Activated CD4-positive, alpha-beta T cell treated with anti-CD3 and anti-CD28 coated beads, Interleukin-2, amount 50 U/mL, for 16 hours (primary cell): ENCODE measurements around the gene RBM45.
"Not testable (repeated sequence)": the region's sequence is repeated elsewhere in the genome, so short reads cannot be mapped to it uniquely, and the experiment has no call there.

ENCODE experiments used
- DNase-seq: peaks from one replicate; pipeline ENCODE4 v3.0.0-alpha.2; 2020

RBM45 gene, protein sequence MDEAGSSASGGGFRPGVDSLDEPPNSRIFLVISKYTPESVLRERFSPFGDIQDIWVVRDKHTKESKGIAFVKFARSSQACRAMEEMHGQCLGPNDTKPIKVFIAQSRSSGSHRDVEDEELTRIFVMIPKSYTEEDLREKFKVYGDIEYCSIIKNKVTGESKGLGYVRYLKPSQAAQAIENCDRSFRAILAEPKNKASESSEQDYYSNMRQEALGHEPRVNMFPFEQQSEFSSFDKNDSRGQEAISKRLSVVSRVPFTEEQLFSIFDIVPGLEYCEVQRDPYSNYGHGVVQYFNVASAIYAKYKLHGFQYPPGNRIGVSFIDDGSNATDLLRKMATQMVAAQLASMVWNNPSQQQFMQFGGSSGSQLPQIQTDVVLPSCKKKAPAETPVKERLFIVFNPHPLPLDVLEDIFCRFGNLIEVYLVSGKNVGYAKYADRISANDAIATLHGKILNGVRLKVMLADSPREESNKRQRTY

DNA sequence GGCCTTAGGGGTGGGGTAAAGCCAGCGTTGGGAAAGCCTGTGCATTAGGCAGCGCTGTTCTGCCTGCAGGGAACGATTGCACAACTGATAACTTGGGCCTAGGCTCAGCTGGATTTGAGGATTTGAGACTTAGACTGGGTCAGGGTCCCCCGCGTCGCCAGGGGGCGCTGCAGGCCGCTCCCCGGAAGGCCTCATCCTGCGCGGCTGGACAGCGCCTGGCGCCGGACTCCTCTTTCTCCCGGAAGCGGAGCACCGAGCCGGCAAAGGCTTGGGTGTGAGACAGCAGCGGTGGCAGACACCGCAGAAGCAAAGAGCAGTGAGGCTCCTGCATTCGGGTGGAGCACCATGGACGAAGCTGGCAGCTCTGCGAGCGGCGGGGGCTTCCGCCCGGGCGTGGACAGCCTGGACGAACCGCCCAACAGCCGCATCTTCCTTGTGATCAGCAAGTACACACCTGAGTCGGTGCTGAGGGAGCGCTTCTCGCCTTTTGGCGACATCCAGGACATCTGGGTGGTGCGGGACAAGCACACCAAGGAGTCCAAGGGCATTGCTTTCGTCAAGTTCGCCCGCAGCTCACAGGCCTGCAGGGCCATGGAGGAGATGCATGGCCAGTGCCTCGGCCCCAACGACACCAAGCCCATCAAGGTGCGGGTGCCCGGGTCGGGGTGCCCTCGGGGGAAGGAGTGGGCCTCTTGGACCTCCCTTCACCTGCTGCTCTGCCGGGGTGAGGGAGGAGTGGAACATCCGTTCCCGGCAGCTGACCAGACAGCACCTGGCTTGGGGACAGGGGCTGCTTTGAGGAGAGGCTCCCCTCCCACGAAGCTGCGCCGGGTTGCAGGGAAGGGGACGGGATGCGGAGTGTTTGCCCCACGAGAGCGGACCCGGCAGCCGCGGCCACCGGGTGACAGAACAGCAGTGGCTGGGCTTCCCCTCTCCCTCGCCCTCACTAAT is at the start of gene RBM45:
RBM45 (plus strand) TSS at position 236 of the 951 bp plus-strand sequence; CDS start at position 346, 110 bp downstream.
- DNase-seq = peak; percentile 91

DNA sequence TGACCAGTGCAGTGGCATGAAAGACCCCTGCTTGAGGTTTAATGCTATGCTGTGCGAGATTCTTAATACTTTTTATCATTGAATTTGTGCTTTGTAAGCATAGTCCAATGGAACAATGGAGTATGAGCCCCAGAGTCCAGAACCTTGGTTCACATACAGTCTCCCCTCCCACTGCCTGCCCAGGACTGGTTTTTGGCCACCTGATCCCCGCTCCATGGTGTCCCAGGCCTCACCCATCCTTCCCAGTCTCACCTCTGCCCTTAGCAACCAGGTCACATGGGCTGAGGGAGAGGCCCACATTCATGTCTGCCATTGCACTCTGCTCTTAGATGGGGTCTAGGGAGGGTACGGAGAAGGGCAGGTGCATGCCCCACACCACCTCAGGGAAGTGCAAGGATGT is 45.9 kb upstream of the RBM45 start:
- no peak for DNase-seq

DNA sequence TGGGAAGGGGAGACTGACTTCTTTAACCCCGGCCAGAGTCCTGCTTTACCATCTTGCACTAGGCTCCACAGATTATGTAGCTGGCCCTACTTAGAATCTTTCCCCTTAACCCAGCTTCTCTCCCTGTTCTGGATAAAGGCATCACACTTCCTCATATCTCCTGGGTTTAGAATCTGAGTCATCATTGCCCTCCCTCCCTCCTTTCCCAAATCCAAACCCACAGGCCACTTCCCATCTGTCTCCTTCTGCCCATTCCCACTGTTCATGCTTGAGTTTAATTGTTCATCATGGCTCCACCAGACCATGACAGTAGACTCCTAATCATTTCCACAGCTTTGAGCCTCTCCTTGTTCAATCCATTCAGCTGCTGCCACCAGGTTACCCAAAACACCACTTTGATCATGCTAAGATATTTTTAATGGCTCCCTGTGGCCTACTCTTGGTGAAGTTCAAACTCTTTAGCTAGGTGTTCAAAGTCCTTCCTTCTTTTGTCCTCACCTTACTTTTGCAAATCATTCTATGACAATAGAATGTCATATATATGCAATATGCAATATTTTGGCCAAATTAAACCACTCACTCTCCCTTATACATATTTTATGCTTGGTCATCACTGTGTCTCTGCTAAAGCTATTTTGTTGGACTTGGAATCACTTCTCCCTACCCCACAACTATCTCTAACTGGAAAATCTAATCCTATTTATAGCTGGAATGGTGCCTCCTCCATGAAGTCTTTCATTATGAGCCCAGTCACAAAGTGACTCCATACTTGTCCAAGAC is 45.2 kb upstream of the RBM45 start:
- no peak for DNase-seq

DNA sequence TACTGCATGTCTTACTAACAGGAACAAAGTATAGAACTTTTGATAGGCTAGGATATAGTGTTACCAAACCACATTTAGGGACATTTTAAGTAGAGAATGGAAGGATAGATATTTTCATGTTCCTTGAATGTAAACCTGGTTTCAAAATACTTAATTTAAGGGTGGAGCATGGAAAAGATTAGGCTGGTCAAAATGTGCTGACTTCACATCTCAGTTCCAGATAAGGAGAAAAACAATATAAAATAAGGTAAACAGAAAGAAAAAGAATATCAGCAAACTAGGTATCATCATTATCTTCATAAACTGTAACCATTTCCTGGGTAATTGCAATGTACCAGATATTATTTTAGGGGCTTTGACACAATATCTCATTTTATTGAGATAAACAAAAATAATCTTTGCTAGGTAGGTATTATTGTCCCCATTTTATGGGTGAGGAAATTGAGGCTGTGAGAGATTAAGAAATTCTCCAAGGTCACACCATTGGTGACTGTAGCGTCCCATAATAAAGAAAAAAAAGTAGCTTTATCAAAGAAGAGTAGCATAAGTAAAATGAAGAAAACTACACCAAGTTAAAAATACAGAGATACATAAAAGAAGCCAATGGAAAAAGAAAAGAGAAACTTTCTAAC is 43.3 kb upstream of the RBM45 start:
- no peak for DNase-seq

DNA sequence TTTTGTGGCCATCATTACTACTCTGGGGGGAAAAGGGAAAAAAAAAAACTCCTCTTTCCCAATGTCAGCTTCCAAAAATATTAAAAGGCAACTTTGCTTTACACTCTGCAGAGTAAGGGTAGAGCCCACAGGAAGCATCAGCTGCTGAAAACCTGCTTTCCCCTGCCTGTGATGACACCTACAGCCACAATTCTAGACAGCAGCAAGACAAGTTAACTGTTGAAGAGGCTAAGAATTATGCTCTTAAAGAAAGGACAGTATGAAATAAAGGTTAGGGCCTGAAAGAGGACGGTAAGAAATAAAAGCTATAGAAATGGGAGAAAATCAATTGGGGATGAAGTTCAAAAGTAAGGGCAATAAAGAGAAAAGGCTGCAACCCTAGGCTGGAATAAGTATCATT is 42.7 kb upstream of the RBM45 start:
- no peak for DNase-seq

DNA sequence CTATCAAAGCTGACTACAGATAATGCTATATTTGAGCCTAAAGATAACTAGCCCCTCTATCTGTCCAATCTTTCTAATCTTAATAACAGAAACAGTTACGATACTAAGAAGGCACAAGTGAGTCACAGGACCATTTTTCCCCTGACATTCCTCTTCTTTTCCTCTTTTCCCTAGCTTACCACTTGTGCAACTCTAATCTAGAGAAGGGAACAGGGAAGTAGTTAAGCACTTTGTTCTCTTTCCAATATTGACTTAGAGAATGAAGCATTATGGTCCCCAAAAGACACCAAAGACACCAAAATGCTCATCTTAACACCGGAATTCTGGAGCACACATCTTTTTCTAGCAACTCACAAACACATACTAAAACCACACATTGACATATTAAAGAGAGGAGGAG is 41.4 kb upstream of the RBM45 start:
- no peak for DNase-seq

DNA sequence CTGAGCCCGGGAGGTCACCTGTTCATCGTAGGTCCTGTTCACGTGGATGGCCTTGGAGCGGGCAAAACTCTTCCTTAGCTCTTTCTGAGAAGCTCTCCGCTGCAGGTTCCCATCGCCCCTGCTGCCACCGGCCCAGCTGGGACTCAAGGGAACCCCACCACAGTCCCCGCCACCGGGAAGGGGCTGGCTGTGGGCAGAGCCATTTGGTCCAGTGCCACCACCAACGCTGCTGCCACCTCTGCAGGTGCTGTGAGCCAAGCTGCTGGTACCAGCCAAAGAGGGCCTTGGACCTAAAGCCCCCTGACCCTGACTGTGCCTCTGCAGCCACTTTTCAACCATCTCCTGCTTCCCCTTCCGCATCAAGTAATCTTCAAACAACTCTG is 40.2 kb upstream of the RBM45 start:
- DNase-seq = no peak

DNA sequence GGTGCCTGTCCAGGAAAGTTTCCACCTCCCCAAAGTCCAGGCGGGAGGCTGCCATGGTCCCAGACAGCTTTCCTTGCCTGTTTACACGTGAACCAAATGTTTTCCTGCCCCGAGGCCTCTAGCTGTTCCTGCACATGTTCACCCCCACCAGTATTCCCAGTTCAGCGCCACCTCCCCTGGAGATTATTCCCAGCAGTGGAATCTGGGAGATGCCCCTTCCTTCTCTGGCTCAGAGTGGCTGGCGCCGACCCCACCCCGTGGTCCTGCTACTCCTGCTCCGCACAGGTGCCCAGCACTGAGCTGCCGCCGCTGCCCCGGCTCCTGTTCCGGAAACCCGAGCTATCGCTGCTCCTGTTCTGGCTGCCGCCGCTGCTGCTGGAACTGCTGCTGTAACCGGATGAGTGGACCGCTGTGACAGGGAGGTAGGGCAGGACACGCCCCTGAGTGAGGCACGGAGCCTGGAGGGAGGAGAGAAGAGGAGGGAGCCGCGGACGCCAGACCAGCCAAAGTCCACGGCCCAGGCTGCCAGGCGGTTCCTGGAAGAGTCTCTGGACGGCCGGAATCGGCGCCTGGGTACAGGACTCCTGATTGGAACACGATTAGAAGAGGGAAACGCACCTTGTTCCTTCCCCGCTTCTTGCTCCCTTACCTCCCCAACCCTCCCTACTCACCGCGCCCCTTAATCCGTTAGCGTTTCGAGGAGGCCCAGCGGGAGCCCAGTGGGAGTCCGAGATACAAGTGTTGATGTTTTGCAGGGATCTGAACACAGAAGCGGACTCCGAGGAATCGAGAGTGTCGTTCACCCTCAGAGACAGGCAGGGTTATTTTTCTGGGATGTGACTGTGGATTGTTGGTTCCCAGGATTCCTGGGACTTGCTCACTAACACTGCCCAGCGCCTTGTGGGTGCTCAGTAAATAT is 39.6 kb upstream of the RBM45 start, which contains the start of gene PDE11A:
PDE11A (minus strand) TSS at position 395 of the 919 bp plus-strand sequence; CDS start at position 55, 340 bp downstream.
- peak; percentile 55 for DNase-seq

DNA sequence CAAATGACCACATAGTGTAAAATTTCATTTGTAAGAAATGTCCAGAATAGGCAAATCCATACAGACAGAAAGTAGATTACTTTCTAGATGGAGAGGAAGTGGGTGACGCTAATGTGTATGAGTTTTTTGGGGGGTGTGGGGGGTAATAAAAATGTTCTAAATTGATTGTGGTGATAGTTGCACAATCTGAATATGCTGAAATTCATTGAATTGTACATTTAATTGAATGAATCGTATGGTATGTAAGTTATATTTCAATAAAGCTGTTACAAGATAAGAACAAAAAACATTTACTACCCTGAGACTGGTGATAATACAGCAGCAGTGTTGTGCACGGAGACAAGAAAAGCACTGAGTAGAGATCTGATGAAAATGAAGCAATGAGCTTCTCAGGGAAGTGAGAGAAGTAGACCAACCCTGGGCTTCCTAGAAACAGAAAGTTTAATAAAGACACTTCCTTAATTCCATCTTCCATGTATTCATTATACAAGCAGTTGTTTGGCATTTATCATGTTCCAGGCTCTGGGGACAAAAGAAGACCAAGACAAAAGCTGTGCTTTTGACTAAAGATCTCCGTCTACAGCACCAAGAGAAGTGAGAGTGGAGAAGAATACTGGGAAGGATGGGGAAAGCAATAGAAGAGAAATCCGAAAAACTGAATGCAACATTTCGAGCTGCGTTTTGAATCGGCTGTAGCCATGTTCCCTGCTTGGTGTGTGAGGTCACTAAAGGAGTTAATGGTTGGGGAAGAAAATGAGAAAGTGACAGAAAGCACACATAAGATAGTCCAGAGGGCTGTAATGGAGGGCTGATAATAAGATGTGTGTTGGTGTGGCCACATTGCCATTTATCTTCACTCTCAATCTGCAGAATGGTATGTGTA is 37.9 kb upstream of the RBM45 start:
- DNase-seq = no peak

DNA sequence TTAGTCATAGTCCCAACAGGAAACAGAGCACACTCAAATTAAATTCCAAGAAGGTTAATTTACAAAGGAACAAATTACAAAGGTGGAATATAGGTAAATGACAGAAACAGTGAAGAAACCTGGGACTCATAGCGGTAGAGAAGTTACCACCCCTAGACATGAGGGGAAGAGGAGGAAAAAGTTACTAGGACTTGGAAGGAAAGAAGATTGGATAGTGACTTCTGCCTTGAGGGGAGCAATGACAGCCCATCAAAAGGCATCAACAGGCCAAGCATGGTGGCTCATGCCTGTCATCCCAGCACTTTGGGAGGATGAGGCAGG is 37.3 kb upstream of the RBM45 start:
- DNase-seq = no peak

DNA sequence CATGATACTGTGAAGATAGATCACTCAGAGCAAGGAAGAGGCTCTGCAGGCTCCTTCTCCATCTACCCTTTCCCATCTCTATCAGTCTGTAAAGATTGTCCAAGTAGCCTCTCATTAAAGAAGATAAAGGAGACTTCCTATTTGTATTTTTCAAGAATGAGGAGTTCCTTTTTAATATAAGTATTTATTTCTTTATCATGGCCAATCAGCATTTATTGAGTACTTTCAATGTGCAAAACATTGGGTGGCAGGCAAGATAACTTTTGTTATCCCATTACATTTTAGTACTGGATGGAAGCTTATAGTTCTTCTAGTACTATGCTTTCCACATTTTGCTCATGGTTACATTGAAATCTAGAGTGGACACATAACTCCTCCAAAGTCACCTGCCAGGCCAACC is 36.1 kb upstream of the RBM45 start:
- no peak for DNase-seq

DNA sequence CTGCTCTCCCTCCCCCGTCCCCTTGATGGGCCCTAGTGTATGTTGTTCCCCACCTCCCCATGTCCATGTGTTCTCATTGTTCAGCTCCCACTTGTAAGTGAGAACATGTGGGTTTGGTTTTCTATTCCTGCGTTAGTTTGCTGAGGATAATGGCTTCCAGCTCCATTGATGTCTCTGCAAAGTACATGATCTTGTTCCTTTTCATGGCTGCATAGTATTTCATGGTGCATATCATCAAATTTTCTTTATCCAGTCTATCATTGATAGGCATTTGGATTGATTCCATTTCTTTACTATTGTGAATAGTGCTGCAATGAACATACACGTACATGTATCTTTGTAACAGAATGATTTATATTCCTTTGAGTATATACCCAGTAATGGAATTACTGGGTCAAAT is 33.0 kb upstream of the RBM45 start:
- not testable (repeated sequence) for DNase-seq

DNA sequence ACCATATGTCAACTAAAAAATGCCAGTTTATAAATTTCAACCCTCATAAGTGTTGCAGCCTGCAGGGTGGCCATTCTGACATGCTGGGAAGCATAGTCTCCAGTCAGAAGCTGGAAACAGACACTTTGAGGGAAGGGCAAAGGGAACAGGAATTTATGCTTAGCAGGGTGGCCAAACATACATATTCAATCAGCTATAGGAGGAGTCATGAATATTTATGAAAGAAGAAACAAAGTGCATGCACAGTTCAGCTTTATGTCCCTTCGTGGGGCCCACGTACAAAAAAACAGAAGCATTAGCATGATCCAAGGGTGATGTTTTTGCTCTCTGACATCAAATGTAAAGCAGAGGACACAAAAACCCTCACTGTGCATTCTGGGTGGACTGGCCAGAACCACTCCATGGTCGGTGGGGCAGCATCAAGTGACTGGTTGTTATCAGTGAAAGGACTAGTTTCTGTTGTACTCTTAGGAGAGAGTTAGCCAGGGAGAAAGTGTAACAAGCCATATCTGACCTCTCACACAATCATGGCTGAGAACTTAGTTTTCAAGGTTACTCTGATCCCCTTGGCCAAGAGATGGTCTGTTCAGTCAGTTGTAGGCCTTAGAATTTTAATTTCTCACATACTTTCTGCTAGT is 29.7 kb upstream of the RBM45 start:
- DNase-seq = no peak

DNA sequence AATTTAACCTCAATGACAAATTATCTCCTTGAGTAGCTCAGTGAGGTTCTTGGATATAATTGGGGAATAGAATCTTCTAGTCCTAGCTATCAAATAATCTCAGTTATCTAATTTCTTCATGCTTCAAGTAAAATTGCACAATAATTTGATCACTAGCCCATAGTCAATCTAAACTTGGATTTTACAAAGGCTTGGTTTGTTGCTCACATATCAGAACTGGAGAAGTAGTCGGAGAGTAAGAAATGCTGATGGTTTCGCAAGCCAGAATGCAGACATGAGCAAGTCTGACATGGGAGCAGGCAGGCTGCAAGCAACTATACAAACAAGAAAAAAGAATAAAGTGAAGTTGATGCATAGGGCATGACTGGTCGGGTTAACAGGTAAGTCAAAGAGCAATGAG is 28.0 kb upstream of the RBM45 start:
- DNase-seq = no peak

DNA sequence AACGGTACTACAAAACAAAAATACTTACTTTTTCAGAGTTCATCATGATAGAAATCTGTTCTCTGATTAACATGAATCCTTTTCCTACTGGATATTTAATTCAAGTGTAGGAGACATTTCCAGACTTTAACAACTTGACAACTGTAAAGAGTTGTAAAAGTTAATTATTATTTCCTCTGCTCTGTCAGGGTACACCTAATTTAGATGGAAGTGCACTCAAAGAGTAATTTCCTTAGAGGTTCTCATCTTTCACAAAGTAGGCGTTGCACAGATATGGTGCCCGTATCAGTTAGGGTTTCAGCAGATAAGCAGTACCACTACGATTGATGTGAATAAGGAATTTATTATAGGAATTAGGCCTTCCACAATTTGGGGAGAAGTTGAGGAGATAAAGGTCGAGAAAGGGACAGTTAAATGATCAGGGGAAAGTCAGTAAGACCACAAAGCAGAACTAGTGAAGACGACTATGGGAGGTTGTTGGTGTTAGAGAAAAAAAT is 23.4 kb upstream of the RBM45 start:
- no peak for DNase-seq

DNA sequence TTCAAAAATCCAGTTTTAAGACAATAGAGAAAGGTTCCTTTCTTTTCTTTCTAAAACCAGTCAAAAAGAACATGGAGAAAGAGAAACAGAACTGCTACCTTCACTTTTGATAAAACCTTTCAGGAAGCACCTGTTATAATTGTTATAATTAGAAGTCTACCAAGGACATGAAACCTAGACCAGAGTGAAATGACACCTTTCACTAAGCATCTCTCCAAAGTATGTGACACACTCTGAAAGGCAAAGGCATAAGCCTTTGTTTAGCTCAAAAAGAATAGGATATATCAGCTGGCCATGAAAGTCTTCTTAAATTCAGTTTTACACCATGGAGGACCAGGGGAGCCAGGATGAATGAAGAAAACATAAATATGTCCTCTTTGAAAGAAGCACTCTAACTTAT is 18.8 kb upstream of the RBM45 start:
- DNase-seq = no peak

DNA sequence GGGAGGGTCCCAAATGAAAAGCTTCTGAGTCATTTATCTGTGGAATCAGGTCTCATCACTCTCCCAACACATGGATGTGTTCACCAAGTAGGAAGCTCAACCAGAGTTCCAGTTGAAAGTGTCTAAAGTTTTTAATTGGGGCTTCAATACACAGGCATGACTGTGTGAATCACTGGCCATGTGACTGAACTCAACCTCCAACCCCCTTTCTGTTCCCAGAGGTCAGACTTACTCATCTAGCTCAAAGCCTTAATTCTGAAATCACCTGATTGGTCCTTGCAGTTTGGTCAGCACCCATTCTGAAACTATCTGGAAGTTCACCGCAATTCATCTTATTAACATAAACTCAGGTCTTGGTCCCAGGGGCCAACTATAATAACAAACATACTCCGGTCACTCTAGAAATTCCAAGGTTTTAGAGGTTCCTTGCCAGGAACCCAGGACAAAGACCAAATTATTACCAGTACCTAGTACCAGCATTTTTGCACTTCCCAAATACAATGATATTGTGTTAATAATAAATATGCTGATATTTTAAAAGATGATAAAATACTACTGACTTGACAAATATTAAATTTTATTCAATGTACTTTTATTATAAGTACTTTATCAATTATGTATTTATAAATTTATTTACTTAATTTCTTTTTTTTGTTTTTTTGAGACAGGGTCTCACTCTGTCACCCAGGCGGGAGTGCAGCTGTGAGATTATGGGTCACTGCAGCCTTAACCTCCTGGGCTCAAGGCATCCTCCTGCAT is 10.7 kb upstream of the RBM45 start:
- no peak for DNase-seq

DNA sequence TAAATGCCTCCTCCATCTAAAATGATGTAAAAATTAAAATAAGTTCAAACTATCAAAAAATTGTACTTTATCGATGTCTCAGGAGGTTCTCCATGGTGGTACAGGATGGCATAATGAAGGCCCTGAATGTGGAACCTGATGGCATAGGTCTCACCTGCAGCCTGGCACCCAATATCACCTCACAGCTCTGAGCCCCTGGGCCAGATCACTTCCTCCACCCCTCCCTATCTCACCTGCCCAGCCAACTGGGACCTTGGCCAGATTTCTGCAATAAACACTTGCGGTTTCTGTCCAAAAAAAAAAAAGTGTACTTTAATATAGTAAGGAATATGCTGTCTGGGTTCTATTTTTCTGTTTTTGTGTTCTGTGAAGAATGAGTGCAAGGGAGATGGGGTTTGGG is 6.7 kb upstream of the RBM45 start:
- DNase-seq = no peak

DNA sequence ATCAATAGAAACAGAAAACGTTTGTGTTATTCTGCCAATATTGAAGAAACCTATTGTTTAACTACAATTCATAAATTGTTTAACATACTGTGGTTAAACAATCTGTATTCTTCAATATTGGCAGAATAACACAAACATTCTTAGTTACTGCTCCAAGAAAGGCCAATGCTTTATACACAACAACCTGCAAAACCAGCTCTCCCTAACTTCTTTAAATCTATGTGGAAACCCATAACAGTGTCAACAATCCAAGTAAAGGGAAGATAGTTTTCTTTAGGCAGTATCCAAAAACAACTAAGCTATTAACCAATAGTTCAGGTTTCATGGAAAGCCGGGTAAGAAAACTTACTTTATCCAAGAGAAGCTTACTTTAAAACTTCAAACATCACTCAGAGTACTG is 6.2 kb upstream of the RBM45 start:
- DNase-seq = no peak
